Ammon's horn (tissue), 1 donor: ENCODE results near the gene AGT.
"Not testable (repeated sequence)": the region's sequence is repeated elsewhere in the genome, so short reads cannot be mapped to it uniquely, and the experiment has no call there.

Source experiments
- DNase-seq: peaks from one replicate; pipeline ENCODE4 v3.0.0-alpha.2; 2016; ENCODE audit warnings: low spot score

Gene AGT

DNA sequence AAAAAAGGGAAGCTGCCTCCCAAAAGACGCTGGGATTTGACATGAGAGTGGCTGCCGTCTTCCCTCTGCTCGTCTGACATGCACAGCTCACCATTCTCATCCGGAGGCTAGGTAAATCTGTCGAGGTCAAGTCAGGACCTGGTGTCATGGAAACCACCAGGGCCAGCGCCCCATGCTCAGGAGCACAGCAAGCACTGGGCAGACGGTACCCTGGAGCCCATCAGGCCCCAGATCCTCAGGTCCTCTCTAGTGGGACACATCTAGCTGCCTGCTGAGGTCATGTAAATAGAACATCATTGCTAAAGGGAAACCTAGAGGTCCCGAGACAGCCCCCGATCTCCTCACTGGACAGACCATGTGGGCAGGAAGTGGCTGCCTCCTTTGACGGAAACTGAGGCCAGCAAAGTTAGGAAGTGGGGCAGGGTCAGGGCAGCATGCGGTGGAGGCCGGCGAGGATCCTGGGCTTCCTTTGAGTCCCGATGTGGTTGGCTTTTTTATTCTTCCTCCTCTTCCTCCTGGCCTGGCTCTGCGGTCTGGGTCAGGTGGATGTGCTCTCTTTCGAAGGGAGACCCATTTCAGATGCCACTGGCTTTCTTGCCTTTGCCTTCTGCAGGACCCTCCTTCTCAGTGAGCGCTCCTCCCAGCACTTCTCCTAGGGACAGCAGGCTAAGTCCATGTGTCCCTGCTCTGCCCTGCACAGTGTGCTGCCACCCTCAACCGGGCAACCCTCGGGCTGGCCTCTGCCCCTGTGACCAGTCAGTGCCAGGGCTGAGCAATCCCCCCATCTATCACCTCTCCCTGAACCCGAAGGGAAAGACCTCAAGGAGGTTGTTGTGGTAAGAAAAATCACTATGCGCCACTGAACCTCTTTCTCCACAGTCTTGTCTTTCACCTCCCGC, 5.9 kb downstream of the AGT start:
- no peak for DNase-seq

DNA sequence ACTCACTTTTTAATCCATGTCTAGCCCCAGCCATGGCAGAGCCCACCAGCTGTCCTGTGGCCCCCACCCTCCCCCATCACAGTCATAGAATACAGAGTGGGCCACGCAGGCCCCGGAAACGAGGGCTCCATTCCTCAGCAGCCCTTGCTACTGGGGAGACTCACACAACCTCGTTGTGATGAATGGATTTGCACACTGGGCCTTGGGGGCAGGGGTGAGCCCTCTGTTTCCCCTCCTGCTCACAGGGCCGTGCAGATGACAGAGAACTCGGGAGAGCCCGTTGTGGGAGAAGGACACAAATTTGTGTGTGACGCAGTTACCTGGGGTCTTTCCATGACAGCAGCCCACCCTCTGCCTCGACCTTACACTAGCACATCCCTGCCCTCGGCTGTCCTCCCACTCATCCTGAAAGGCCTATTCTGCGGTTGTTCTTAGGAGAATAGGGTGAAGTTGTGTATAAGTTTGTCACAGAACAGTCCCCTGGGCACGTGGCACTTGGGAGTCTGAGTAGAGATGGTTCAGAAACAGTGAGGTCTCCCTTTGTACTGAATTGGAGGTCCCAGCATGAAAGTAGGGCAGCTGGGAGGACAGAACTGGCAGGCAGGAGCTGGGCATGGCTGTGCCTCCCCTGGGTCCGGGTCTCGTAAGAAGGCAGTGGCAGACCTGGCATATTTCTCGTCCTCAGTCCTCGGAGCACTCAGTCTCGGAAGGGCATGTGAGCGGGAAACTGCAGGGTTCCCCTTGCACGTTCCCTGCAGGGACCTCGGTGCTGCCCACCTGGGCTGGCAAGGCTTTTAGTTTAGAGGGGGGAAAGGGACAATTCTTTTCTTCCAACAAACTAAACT, 6.8 kb downstream of the AGT start:
- DNase-seq = no peak

DNA sequence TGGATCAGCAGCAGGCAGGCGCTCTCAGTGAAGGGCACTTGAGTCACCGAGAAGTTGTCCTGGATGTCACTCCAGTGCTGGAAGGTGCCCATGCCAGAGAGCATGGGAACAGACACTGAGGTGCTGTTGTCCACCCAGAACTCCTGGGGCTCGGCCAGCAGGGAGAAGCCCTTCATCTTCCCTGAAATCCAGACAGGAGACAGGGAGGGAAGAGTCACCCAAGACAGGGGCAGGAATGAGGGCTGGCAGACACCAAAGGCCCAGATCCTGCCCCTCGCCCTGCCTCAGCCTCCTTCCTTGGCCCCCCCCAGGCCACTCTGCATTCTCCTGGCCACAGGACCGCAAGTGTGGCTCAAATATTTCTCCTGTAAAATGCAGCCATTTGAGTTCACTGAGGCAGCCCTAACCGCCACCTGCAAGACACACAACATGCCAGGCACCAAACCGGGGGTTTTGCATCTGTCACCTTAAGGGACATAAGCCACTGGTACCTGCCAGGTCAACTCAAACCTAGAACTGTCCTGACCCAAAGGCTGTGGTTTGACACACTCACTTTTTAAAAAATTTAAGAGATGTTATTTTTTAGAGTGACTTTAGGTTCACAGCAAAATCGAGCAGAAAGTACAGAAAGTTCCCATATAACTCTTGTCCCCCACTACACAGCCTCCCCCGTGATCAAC, 7.8 kb downstream of the AGT start:
- DNase-seq = no peak

DNA sequence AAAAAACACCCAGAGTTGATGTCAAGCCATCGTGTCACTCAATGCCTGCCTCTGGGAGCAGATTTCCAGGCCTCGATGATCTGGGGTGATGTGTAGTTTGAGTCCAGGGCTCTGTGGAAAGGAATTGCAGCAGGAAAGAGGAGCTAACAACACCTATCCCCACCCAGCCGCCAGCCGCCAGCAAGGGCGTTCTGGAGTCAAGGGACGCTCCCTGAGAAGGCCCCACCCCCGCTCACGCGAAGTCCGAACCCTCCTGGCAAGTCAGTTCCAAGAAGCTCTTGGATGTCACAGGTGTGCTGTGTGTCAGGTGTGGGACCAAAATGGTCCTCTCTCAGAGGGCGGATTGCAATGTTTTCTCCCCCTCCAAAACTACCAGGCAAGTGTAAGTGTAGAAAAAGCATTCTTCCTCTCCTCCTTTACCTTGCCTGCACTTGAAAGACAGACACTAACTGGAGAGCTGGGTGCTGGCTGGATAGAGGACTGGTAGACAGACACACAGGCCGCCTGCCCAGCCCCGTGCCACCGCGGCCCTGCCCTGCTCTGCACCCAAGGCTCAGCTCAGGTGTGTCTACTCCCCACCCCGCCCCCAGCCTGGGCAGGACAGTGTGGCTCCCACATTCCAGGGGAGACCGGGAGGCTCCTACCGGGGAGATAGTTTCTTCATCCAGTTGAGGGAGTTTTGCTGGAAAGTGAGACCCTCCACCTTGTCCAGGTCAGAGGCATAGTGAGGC, 8.5 kb downstream of the AGT start:
- no peak for DNase-seq

GRCh38 chr1:230704830-230705229, 9.1 kb downstream of the AGT start:
- no peak for DNase-seq

DNA sequence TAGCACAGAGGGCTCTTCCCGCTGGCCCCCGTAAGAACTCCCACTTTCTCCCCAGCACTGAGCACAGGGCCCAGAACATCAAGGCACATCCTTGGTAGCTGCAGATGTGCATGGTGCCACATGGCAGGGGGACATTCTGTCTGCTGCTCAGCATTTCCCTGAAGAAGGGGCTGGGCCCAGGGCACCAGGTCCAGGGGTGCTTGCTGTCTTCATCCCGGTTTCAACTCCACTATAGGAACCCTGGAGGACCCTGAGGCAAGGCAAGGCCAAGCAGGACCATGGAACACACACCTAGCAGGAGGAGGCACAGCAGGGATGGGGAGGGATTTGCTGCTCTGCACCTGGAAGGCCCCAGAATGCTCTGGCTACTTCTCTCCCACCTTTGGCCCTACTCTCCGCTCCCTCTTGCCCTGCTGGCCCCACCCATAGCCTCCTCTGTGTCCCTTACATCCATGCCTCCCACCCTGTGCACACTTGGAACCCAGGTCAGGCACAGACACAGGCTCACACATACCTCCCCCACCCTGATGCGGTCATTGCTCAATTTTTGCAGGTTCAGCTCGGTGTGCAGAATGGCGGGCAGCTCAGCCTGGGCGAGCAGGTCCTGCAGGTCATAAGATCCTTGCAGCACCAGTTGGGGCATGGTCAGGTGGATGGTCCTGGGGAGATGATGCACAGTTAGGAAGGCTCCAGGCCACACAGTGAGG, 10.1 kb downstream of the AGT start:
- DNase-seq = no peak

DNA sequence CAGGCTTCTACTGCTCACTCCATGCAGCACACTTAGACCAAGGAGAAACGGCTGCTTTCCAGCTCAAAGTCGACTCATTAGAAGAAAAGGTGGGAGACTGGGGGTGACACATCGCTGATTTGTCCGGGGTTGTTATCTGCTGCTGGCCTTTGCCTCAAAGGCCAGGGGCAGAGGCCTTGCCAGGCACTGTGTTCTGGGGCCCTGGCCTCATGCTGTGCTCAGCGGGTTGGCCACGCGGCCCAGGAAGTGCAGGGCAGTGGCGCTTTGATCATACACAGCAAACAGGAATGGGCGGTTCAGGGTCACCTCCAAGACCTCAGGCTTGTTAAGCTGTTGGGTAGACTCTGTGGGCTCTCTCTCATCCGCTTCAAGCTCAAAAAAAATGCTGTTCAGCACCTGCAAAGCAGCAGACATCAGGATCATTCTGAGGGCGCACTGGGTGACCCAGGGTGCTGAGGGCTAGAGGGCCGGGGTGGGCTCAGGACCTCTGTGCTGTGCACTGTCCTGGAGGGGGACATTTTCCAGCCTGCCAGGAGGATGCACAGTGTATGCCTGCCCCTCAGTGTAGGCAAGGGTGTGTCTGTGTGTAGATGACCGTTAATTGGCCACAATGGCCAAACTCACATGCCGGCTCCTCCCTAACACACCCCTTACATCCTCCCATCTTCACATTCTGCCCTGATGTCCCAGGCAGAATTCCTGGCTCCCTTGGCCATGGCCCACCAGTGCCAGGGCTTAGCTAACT, 10.8 kb downstream of the AGT start:
- DNase-seq = no peak

- DNase-seq = no peak
Measured at GRCh38 chr1:230701895-230702768, 11.8 kb downstream of the AGT start.

- DNase-seq = peak; percentile 68
Measured at GRCh38 chr1:230701434-230701833, 12.5 kb downstream of the AGT start.

- no peak for DNase-seq
Measured at GRCh38 chr1:230700132-230700531, 13.8 kb downstream of the AGT start.

DNA sequence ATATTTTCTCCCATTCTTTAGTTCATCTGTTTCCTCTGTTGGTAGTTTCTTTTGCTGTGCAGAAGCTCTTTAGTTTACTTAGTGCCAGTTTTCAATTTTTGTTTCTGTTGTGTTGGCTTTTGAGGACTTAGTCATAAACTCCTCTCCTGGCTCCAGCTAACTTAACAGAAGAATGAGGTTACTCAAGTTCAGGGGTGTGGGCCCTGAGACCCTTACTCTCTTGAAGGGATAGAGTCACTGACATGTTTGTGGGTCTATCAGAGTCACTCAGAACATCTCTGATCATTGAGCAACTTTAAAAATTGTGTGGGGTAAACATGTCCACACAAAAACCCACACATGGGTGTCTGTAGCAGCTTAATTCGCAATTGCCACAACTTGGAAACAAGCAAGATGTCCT, 14.2 kb downstream of the AGT start:
- DNase-seq = no peak

DNA sequence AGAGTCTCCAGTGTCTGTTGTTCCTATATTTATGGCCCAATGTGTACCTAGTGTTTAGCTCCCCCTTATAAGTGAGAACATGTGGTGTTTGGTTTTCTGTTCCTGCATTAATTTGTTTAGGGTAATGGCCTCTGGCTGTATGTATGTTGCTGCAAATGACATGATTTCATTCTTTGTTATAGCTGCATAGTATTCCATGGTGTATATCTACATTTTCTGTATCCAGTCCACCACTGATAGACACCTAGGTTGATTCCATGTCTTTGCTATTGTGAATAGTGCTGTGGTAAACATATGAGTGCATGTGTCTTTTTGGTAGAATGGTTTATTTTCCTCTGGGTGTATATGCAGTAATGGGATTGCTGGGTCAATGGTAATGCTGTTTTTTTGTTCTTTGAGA, 15.0 kb downstream of the AGT start:
- not testable (repeated sequence) for DNase-seq

- DNase-seq = no peak
Measured at GRCh38 chr1:230698130-230698529, 15.8 kb downstream of the AGT start.

DNA sequence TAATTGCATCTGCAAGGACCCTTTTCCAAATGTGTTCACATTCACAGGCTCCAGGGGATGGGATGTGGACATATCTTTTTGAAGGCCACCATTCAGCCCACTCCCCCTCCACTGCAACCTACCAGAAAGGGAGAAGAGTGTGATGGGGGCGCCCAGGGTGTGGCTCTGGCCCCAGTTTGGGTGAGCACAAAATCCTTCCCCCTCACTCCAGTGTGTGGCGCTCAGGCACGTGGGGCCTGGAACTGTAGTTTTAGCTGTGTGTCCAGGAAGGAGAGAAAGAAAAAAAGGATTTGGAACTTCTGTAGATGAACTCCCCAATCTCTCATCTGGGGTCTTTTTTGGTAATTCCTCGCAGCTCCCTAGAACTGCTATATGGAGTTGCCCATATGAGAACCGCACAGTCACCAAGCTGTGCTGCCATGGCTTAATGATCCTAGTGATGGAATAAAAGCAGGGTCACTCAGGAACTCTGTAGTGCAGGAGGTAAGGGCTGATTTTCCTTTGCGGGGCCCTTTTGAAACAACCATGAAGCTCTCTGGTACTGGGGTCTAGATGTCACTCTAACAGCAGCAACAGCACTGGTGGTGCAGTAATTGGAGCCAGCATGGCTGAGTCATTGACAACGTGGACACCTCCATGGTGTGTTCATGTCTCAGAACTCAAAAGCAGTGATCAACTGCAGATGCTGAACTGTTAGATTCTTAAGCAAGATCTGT, 17.0 kb downstream of the AGT start:
- DNase-seq = no peak

DNA sequence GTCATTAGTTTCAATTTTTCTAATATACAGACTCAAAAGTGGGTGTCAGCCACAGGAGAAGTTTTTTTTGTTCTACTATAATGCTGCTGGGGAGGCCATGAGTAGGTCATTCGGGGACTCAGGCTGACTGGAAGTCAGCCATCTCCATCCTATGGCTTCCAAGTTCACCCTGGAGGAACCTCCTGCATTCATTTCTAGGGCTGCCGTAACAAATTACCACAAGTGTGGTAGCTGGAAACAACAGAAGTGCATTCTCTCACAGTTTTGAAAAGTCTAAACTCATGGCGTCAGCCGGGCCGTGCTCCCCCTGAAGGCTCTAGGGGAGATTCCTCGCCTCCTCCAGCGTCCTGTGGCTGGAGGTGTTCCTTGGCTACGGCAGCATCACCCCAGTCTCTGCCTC, 17.7 kb downstream of the AGT start:
- no peak for DNase-seq

DNA sequence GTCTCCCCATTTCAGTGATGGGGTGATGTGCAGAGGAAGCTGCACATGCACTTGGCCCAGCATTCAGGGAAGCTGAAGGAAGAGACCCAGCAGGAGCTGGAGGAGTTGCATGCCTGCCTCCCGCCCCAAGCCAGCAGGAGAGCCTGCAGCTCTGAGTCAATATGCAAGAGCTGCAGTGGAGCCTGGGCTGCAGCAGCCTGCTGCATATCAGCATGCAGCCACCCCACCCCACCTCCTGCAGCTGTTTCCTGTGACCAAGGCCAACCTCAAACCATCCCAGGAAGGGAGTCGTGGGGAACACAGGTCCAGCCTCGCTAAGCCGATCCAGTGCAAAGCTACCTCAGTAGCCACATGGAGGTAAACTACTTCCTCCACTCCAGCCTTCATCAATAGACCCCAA, 18.9 kb downstream of the AGT start:
- no peak for DNase-seq

DNA sequence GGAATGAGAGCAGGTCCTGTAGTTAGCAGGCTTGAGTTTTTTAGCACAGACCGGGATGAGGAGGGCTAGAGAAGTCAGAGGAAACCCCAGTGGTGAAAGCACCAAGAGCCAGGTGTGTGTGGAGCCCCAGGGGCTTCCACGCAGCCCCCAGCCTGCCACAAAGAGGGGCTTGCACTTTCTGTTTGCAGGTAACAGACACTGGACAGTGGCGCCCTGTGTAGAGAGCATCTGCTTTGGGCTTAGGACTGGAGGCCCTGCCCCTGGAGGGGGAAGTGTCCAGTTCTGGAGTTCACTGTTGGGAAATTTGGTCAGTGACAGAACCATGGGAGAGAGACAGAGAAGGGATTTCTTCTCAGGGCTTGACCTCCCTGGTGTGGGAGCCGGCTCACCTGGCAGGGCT, 19.5 kb downstream of the AGT start:
- DNase-seq = no peak

GRCh38 chr1:230693777-230694176, 20.1 kb downstream of the AGT start:
- DNase-seq = no peak

DNA sequence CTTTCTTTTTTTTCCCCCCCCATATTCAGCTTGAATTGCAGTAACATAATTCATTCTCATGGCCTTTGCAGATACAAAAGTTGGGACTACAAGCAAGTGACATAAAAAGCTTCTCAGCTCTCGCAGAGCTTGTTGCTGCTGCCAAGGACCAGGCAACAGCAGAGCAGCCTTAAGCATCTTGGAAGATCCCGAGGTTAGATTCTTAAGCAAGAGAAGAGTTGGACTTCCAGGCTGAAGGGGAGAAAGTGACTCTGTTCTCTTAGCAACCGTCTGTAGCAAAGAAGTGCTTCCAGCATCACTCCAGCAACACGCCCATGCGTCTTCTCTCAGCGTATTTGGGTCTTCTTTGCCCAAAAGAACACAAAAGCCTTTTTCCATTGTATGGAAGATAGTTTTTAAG, 20.7 kb downstream of the AGT start:
- DNase-seq = peak; percentile 72
